Measurements from ENCODE around the gene HSPH1.

The HSPH1 gene

GRCh38 chr13:31116224-31116623 lies 45.5 kb downstream of the HSPH1 start:
- no peak for TF ChIP-seq ZFX (IDR thresholded peaks at IDR 0.05)
- no peak for TF ChIP-seq CTCF (conservative IDR thresholded peaks at IDR 0.05)
- H3K27ac ChIP-seq = no peak overlapping the region

- H3K27ac ChIP-seq = no peak overlapping the region
- TF ChIP-seq ZFX (IDR thresholded peaks at IDR 0.05) (no peak), CTCF (conservative IDR thresholded peaks at IDR 0.05) (no peak)
Measured at GRCh38 chr13:31115616-31116015, 46.1 kb downstream of the HSPH1 start.

GRCh38 chr13:31114641-31115040 lies 47.1 kb downstream of the HSPH1 start:
- TF ChIP-seq ZFX (IDR thresholded peaks at IDR 0.05) = 0 out of 2 replicates have a peak, but pooled peaks have one; percentile 6
- no peak for TF ChIP-seq CTCF (conservative IDR thresholded peaks at IDR 0.05)

GRCh38 chr13:31111136-31111535 lies 50.6 kb downstream of the HSPH1 start:
- no peak overlapping the region for H3K27ac ChIP-seq
- TF ChIP-seq CTCF (conservative IDR thresholded peaks at IDR 0.05) = no peak
- TF ChIP-seq ZFX (IDR thresholded peaks at IDR 0.05) = no peak

More at GRCh38 chr13:31114641-31115040, 47.1 kb downstream of the HSPH1 start:
- no peak overlapping the region for H3K27ac ChIP-seq

- TF ChIP-seq CTCF (conservative IDR thresholded peaks at IDR 0.05) (no peak), ZFX (IDR thresholded peaks at IDR 0.05) (no peak)
- H3K27ac ChIP-seq = no peak overlapping the region
Measured at GRCh38 chr13:31110617-31111016, 51.1 kb downstream of the HSPH1 start.

GRCh38 chr13:31110169-31110568 lies 51.5 kb downstream of the HSPH1 start:
- no peak overlapping the region for H3K27ac ChIP-seq
- TF ChIP-seq CTCF (conservative IDR thresholded peaks at IDR 0.05) = no peak
- TF ChIP-seq ZFX (IDR thresholded peaks at IDR 0.05) = no peak

- TF ChIP-seq CTCF (conservative IDR thresholded peaks at IDR 0.05) = no peak
Measured at GRCh38 chr13:31107109-31107508, 54.6 kb downstream of the HSPH1 start.

More at GRCh38 chr13:31107109-31107508, 54.6 kb downstream of the HSPH1 start:
- H3K27ac ChIP-seq = no peak overlapping the region

Data from C4-2B (cell line).